K562 (cell line): ENCODE data around the gene CPED1. TPM values are rescaled to one million over a fixed set of nuclear protein-coding genes. Genes with fewer than 3 reads are reported as not detected.

Source experiments
- BRD9 ChIP-seq: fragments of 450-650 bp; IDR thresholded peaks from 2 replicates; pipeline ENCODE4 v1.6.1; 2018; ENCODE audit warnings: low read depth; ENCODE audit not compliant: partially characterized antibody
- DPF2 ChIP-seq: fragments of 450-650 bp; IDR thresholded peaks from 2 replicates; pipeline ENCODE4 v1.6.1; 2016
- ETV6 ChIP-seq, 3 experiments: fragments of 150-350 bp in 1 of 3; sonication (generic) in 1 of 3; formaldehyde crosslinking in 1 of 3; IDR thresholded peaks; 2 replicates each; pipeline versions ENCODE4 v1.6.1 to v1.8.0; 2014 to 2022; ENCODE audit warnings: borderline replicate concordance in 2 of 3, low read depth in 2 of 3, antibody characterized with exemption in 1 of 3, low read length in 1 of 3, mild to moderate bottlenecking in 1 of 3, missing genetic modification reagents in 1 of 3
- FOXM1 ChIP-seq, 2 experiments: fragments of 450-650 bp in 1 of 2; sonication (generic) in 1 of 2; formaldehyde crosslinking in 1 of 2; IDR thresholded peaks; 2 replicates each; pipeline versions ENCODE4 v1.6.1 to v1.9.0; 2017 to 2022; ENCODE audit warnings: low read depth in 2 of 2, mild to moderate bottlenecking in 2 of 2, missing genetic modification reagents in 1 of 2, moderate library complexity in 1 of 2
- HDAC1 ChIP-seq, 2 experiments: fragments of 450-650 bp; IDR thresholded peaks; 2 replicates each; pipeline ENCODE4 v1.6.1; 2016 to 2017; ENCODE audit warnings: inconsistent platforms in 1 of 2, mild to moderate bottlenecking in 1 of 2, moderate library complexity in 1 of 2
- HDGF ChIP-seq: fragments of 450-650 bp; IDR thresholded peaks from 2 replicates; pipeline ENCODE4 v1.6.1; 2016
- HNRNPK ChIP-seq: fragments of 200-400 bp; formaldehyde crosslinking; IDR thresholded peaks from one replicate; pipeline ENCODE4 v1.6.1; 2018; ENCODE audit warnings: mild to moderate bottlenecking, low read depth, low read length; ENCODE audit not compliant: poor library complexity, severe bottlenecking
- ILF3 ChIP-seq: fragments of 450-650 bp; IDR thresholded peaks from 2 replicates; pipeline ENCODE4 v1.6.1; 2018; ENCODE audit warnings: antibody characterized with exemption, mild to moderate bottlenecking, moderate library complexity, borderline replicate concordance
- KAT2B ChIP-seq: IDR thresholded peaks from one replicate; pipeline ENCODE4 v1.6.1; 2012; ENCODE audit warnings: low read depth, mild to moderate bottlenecking, control low read depth, inconsistent platforms, low read length, moderate library complexity
- KDM5B ChIP-seq: fragments of 200-600 bp; sonication (generic); IDR thresholded peaks from 2 replicates; pipeline ENCODE4 v1.6.1; 2012; ENCODE audit warnings: low read depth, mild to moderate bottlenecking, moderate library complexity, low read length, control low read depth, inconsistent platforms; ENCODE audit not compliant: insufficient replicate concordance
- MXI1 ChIP-seq: IDR thresholded peaks from 2 replicates; pipeline ENCODE4 v1.6.1; 2011; ENCODE audit warnings: low read depth, mild to moderate bottlenecking, improper control_type of control experiment, low read length
- NR2F6 ChIP-seq: fragments of 450-650 bp; formaldehyde crosslinking; IDR thresholded peaks from 2 replicates; pipeline ENCODE4 v1.4.0; 2020; ENCODE audit warnings: mild to moderate bottlenecking
- NR4A1 ChIP-seq, 2 experiments: fragments of 250-450 bp in 1 of 2; fragments of 450-650 bp in 1 of 2; sonication (Bioruptor Pico) in 1 of 2; IDR thresholded peaks; 2 replicates each; pipeline versions ENCODE4 v1.4.0 to v1.6.1; 2016 to 2020; ENCODE audit warnings: mild to moderate bottlenecking in 2 of 2, missing compliant biosample characterization in 1 of 2, missing genetic modification characterization in 1 of 2, moderate library complexity in 1 of 2
- PCBP2 ChIP-seq: fragments of 200-400 bp; formaldehyde crosslinking; IDR thresholded peaks from 2 replicates; pipeline ENCODE4 v1.6.1; 2018; ENCODE audit warnings: low read length, low read depth, mild to moderate bottlenecking, moderate library complexity; ENCODE audit not compliant: poor library complexity, severe bottlenecking
- POLR2A ChIP-seq: fragments of 450-650 bp; conservative IDR thresholded peaks from 2 replicates; pipeline ENCODE4 v1.6.1; 2016
- PURB ChIP-seq: sonication (generic); formaldehyde crosslinking; IDR thresholded peaks from 2 replicates; pipeline ENCODE4 v1.9.0; 2021; ENCODE audit warnings: low read depth, mild to moderate bottlenecking, missing genetic modification reagents
- SP1 ChIP-seq: sonication (generic); formaldehyde crosslinking; IDR thresholded peaks from 2 replicates; pipeline ENCODE4 v1.8.1; 2022; ENCODE audit warnings: mild to moderate bottlenecking, missing genetic modification reagents
- SPI1 ChIP-seq: IDR thresholded peaks from 2 replicates; pipeline ENCODE4 v1.6.1; 2011; ENCODE audit warnings: low read depth, low read length, control low read depth, borderline replicate concordance
- TEAD4 ChIP-seq, 2 experiments: sonication (generic) in 1 of 2; formaldehyde crosslinking in 1 of 2; IDR thresholded peaks; 2 replicates each; pipeline versions ENCODE4 v1.6.1 to v1.8.0; 2012 to 2022; ENCODE audit warnings: borderline replicate concordance in 1 of 2, inconsistent platforms in 1 of 2, low read length in 1 of 2, mild to moderate bottlenecking in 1 of 2, missing genetic modification reagents in 1 of 2
- TOE1 ChIP-seq, 2 experiments: fragments of 450-650 bp in 1 of 2; sonication (generic) in 1 of 2; formaldehyde crosslinking in 1 of 2; IDR thresholded peaks; 2 replicates each; pipeline versions ENCODE4 v1.7.1 to v1.8.0; 2016 to 2022; ENCODE audit warnings: borderline replicate concordance in 2 of 2, mild to moderate bottlenecking in 2 of 2, antibody characterized with exemption in 1 of 2, inconsistent platforms in 1 of 2, low read depth in 1 of 2, missing genetic modification reagents in 1 of 2, moderate library complexity in 1 of 2
- ZBTB7A ChIP-seq: IDR thresholded peaks from 2 replicates; pipeline ENCODE4 v1.6.1; 2011; ENCODE audit warnings: low read depth, mild to moderate bottlenecking, low read length, moderate library complexity, borderline replicate concordance; ENCODE audit not compliant: control insufficient read depth
- ZBTB8A ChIP-seq: fragments of 450-650 bp; IDR thresholded peaks from 2 replicates; pipeline ENCODE4 v1.6.1; 2018; ENCODE audit warnings: mild to moderate bottlenecking, moderate library complexity; ENCODE audit not compliant: partially characterized antibody
- ZNF644 ChIP-seq: fragments of 200-800 bp; sonication (Bioruptor generic); IDR thresholded peaks from 2 replicates; pipeline ENCODE4 v1.6.1; 2016; ENCODE audit warnings: low read depth, missing genetic modification characterization, missing compliant biosample characterization
- polyA plus RNA-seq, 8 experiments: library from polyadenylated mRNA; depleted of rRNA in 4 of 8; stranded (reverse) in 5 of 8; unstranded in 3 of 8; fragments of >200 nt; fragmentation: Nextera tagmentation in 2 of 8; fragmentation: Illumina TruSeq in 1 of 8; extraction: Ambion mirVana in 2 of 8; extraction: Trizol in 1 of 8; gene quantifications; 2 replicates each; pipeline versions ENCODE4 v1.2.1 to v1.2.3, GENCODE V29; 2011 to 2014; ENCODE audit warnings: inconsistent platforms in 1 of 8, missing spikeins in 1 of 8
- total RNA-seq, 7 experiments: library from RNA; depleted of rRNA in 6 of 7; stranded (reverse); fragments of >200 nt in 6 of 7; fragmentation: Illumina TruSeq in 2 of 7; extraction: Trizol in 2 of 7; gene quantifications; 2 replicates each; pipeline versions ENCODE4 v1.2.1 to v1.2.3, GENCODE V29; 2011 to 2021; ENCODE audit warnings: low replicate concordance in 1 of 7
- TF ChIP-seq, protein P1 (sequence below): fragments of 450-650 bp; IDR thresholded peaks from one replicate; pipeline ENCODE4 v1.6.1; 2018; ENCODE audit warnings: mild to moderate bottlenecking, moderate library complexity; ENCODE audit not compliant: partially characterized antibody
- TF ChIP-seq, protein P2 (sequence below): fragments of 450-650 bp; formaldehyde crosslinking; IDR thresholded peaks from 2 replicates; pipeline ENCODE4 v1.4.0; 2022; ENCODE audit warnings: mild to moderate bottlenecking, moderate library complexity

Gene CPED1
- total and polyA plus RNA-seq, 9 of the 15 experiments (the other 6 are each of a cell fraction or from before 2014, with no cell fraction given), result 195 to 393 (median 290) TPM

DNA sequence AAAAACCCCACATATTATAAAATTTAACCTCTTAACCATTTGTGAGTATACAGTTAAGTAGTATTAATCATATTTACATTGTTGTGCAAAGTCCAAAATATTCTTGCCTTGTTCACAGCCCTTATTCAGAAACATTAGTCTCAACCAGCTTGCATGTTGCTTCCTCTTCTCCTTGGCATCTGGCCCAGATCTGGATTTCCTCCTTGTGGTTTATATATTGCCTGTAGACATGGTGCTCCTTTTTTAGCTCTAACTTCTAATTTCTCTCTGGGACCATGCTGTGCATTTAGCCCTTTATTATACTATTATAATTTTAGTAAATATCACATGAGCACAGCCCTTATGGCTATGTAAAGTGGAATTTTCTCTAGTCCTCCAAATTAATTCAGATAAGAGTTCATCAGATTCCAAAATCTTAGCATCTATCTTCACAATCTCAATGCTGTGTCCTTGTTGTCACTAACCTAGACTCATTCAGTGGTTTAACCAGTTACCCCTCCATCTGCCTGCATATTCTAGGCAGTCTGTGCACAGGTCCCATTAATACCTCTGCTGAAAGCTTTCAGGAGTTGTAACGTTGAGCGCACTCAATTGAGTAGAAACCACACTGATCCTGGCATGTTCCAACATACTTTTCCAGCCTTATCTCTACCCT is 7.9 kb downstream of the CPED1 start (continued):
- TF ChIP-seq, protein P1, sequence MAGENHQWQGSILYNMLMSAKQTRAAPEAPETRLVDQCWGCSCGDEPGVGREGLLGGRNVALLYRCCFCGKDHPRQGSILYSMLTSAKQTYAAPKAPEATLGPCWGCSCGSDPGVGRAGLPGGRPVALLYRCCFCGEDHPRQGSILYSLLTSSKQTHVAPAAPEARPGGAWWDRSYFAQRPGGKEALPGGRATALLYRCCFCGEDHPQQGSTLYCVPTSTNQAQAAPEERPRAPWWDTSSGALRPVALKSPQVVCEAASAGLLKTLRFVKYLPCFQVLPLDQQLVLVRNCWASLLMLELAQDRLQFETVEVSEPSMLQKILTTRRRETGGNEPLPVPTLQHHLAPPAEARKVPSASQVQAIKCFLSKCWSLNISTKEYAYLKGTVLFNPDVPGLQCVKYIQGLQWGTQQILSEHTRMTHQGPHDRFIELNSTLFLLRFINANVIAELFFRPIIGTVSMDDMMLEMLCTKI, result no peak
- TF ChIP-seq POLR2A (no peak), SP1 (CRISPR knock-in tag) (no peak), SPI1 (peak; percentile 56; the same call in 1 of the 2 replicates), BRD9 (no peak), NR2F6 (no peak), PURB (CRISPR knock-in tag) (no peak), ZBTB7A (no peak), ETV6 (IDR thresholded peaks at IDR 0.05; ENCODE audit: borderline replicate concordance in 1 of 2, low read depth in 2 of 2, low read length in 1 of 2) (peak; percentile 52 to 76; a peak in 2 of 4 replicates), ETV6 (CRISPR knock-in tag; IDR thresholded peaks at IDR 0.05; ENCODE audit: borderline replicate concordance) (no peak), TEAD4 (IDR thresholded peaks at IDR 0.05; ENCODE audit: low read length) (peak; percentile 28; the same call in 1 of the 2 replicates), TEAD4 (CRISPR knock-in tag; IDR thresholded peaks at IDR 0.05; ENCODE audit: borderline replicate concordance) (no peak), DPF2 (peak; percentile 54), ILF3 (no peak), MXI1 (no peak), HDGF (no peak; the same call in 1 of the 2 replicates), ZNF644 (tag) (no peak), KDM5B (no peak), KAT2B (no peak), HDAC1 (IDR thresholded peaks at IDR 0.05) (no peak), ZBTB8A (no peak), FOXM1 (IDR thresholded peaks at IDR 0.05; ENCODE audit: low read depth) (no peak), FOXM1 (CRISPR knock-in tag; IDR thresholded peaks at IDR 0.05; ENCODE audit: low read depth) (no peak), HNRNPK (no peak), TOE1 (IDR thresholded peaks at IDR 0.05; ENCODE audit: borderline replicate concordance) (no peak), TOE1 (CRISPR knock-in tag; IDR thresholded peaks at IDR 0.05; ENCODE audit: borderline replicate concordance, low read depth) (no peak), NR4A1 (CRISPR knock-in tag; IDR thresholded peaks at IDR 0.05) (no peak), NR4A1 (tag; IDR thresholded peaks at IDR 0.05) (no peak), PCBP2 (no peak)
- TF ChIP-seq, protein P2, sequence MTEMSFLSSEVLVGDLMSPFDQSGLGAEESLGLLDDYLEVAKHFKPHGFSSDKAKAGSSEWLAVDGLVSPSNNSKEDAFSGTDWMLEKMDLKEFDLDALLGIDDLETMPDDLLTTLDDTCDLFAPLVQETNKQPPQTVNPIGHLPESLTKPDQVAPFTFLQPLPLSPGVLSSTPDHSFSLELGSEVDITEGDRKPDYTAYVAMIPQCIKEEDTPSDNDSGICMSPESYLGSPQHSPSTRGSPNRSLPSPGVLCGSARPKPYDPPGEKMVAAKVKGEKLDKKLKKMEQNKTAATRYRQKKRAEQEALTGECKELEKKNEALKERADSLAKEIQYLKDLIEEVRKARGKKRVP (CRISPR knock-in tag), result no peak
